Measurements from ENCODE around the gene YIPF1. TPM values are rescaled to one million over a fixed set of nuclear protein-coding genes. Genes with fewer than 3 reads are reported as not detected.
A peak's percentile ranks its signal among the peaks of the same experiment; 100 is the strongest.

Gene YIPF1
- total and polyA plus RNA-seq, 10 of the 15 experiments (the other 5 are each of a cell fraction or from before 2014, with no cell fraction given): 13.0 to 36.0 (median 20.3) TPM

GRCh38 chr1:53860967-53861411 lies 28.6 kb downstream of the YIPF1 start:
- no TSS peak for BruUV-seq (replicated peaks)
- Histone ChIP-seq H4K20me1 (ENCODE audit: control insufficient read depth, insufficient read depth) (no peaks in the 10 kb centered on the region), H3K4me1 (ENCODE audit: control insufficient read depth, insufficient read depth, low read length) (no peaks in the 10 kb centered on the region; the same call in 1 of the 2 replicates), H3K27ac (ENCODE audit: control insufficient read depth, insufficient read depth) (no peak overlapping the region), H3K27me3 (replicated peaks in 1 of 2; ENCODE audit: control insufficient read depth in 2 of 2, insufficient read depth in 2 of 2, low read length in 1 of 2) (no peaks in the 10 kb centered on the region), H3K4me2 (ENCODE audit: control insufficient read depth, insufficient read depth) (no peak overlapping the region), H3K9me3 (replicated peaks; ENCODE audit: control insufficient read depth, insufficient read depth, low read length) (no peaks in the 10 kb centered on the region), H3K9ac (ENCODE audit: control insufficient read depth, insufficient read depth, low read length) (no peak overlapping the region), H3K4me3 (no peak overlapping the region), H2AFZ (ENCODE audit: control insufficient read depth, low read depth, low read length) (no peak overlapping the region), H3K36me3 (ENCODE audit: control insufficient read depth in 2 of 2, insufficient read depth in 2 of 2, low read length in 1 of 2) (no peaks in the 10 kb centered on the region; a peak in 1 of 4 replicates), H3K79me2 (ENCODE audit: control insufficient read depth, insufficient read depth, low read length) (no peaks in the 10 kb centered on the region)
- peak; percentile 95 for ATAC-seq
- CTCF ChIA-PET: interaction anchor here (0.6 to 16.6 kb wide), 46 partner anchors 9 to 949 kb away, joined by 3 to 232 read pairs (median 5); partner anchors contain the start of genes CYB5RL, IFT25, LRRC42 and MRPL37
- DNase-seq (ENCODE audit: low read depth, low spot score): no peak
- intact Hi-C loops (cut with micrococcal nuclease; ENCODE audit: unreplicated experiment) (loop anchor here (1.0 to 10.0 kb wide), 4 partner anchors 88 to 224 kb away; partner anchors contain the start of genes TCEANC2 and TMEM59), in situ Hi-C loops (cut with MboI) (loop anchor here (25.0 kb wide), 1 partner anchor 201 kb away; the partner anchor contains the start of genes TCEANC2 and TMEM59)
- no peak for FAIRE-seq
- SMC1A ChIA-PET (ENCODE audit: uncharacterized antibody, unreplicated experiment): interaction anchor here (0.6 to 5.8 kb wide), 23 partner anchors 10 to 949 kb away, joined by 3 to 95 read pairs (median 4); partner anchors contain the start of gene IFT25
- TF ChIP-seq RAD21 (IDR thresholded peaks at IDR 0.05; ENCODE audit: insufficient read depth, low read depth, low read length) (peak; percentile 91), RBBP5 (conservative IDR thresholded peaks at IDR 0.05) (no peak), YY1 (IDR thresholded peaks at IDR 0.05; ENCODE audit: low read depth, low read length) (peak; percentile 61; the same call in 1 of the 2 replicates), SMC3 (IDR thresholded peaks at IDR 0.05; ENCODE audit: borderline replicate concordance, low read length) (peak; percentile 65; the same call in 1 of the 2 replicates), IKZF1 (conservative IDR thresholded peaks at IDR 0.05) (no peak), SREBF2 (IDR thresholded peaks at IDR 0.05; ENCODE audit: low read length) (no peak), CTCF (IDR thresholded peaks at IDR 0.05 in 2 of 3, conservative IDR thresholded peaks at IDR 0.05 in 1 of 3; ENCODE audit: control insufficient read depth in 2 of 3, extremely low read depth in 1 of 3, insufficient read depth in 1 of 3, low read depth in 3 of 3, low read length in 3 of 3) (peak; percentile 83 to 88 (median 86)), PML (IDR thresholded peaks at IDR 0.05; ENCODE audit: low read length) (no peak)
- POLR2A ChIA-PET: interaction anchor here (1.5 to 2.3 kb wide), 3 partner anchors 10 to 98 kb away, joined by 5 to 10 read pairs (median 6); partner anchors contain the start of genes IFT25 and LRRC42
- RAD21 ChIA-PET (ENCODE audit: unreplicated experiment): interaction anchor here (0.6 to 6.3 kb wide), 14 partner anchors 8 to 949 kb away, joined by 3 to 73 read pairs (median 6); partner anchors contain the start of genes IFT25 and LRRC42
